GM10248 (cell line): ENCODE results near the gene FBLN7.

Experiments
- CTCF ChIA-PET: fragments of 300-600 bp; sonication (Branson Sonifier 250); formaldehyde crosslinking; extraction: SDS; loops from one replicate; lab custom pipeline; 2021; ENCODE audit warnings: antibody characterized with exemption; lab: Yijun Ruan, JAX
- POLR2A ChIA-PET: fragments of 350-650 bp; sonication (Branson Sonifier 250); formaldehyde crosslinking; extraction: SDS; loops from one replicate; lab custom pipeline; 2020; ENCODE audit warnings: antibody characterized with exemption; lab: Yijun Ruan, JAX
- DNase-seq: peaks from one replicate; pipeline ENCODE4 v3.0.0; 2012; ENCODE audit errors: extremely low spot score
- TF ChIP-seq, protein P1 (sequence below): IDR thresholded peaks from 2 replicates; pipeline ENCODE4 v1.5.1; 2012; ENCODE audit warnings: mild to moderate bottlenecking, low read depth; ENCODE audit errors: extremely low read depth, missing control alignments, control extremely low read depth

The FBLN7 gene

DNA sequence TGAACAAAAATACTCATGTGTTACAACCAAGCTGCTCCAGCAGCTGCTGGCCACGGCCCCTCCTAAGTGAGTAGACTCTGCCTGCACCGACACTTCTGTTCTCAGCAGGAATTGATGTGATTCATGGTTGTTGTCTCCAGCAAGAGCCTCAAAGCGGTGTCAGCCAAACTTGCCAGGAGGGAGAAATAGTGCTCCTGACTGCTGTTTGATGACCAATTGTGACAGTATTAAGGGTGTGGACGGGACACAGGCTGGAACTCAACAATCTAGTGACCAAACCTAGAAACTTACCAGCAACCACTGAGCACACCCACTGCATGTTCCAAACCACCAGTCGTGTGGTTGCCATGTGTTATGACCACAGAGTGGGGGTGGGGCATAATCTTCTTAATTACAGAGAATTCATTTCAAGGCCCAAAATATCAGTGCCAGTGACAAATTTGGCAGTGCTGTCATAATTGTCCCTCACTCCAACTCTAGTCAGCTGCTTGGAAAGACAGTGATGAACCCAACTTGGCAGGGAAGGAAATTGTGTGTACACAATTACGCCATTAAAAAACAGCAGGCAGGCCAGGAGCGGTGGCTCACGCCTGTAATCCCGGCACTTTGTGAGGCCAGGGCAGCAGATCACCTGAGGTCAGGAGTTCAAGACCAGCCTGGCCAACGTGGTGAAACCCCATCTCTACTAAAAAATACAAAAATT lies 30.4 kb downstream of the FBLN7 start:
- TF ChIP-seq, protein P1, sequence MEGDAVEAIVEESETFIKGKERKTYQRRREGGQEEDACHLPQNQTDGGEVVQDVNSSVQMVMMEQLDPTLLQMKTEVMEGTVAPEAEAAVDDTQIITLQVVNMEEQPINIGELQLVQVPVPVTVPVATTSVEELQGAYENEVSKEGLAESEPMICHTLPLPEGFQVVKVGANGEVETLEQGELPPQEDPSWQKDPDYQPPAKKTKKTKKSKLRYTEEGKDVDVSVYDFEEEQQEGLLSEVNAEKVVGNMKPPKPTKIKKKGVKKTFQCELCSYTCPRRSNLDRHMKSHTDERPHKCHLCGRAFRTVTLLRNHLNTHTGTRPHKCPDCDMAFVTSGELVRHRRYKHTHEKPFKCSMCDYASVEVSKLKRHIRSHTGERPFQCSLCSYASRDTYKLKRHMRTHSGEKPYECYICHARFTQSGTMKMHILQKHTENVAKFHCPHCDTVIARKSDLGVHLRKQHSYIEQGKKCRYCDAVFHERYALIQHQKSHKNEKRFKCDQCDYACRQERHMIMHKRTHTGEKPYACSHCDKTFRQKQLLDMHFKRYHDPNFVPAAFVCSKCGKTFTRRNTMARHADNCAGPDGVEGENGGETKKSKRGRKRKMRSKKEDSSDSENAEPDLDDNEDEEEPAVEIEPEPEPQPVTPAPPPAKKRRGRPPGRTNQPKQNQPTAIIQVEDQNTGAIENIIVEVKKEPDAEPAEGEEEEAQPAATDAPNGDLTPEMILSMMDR = no peak
- ChIA-PET CTCF (no interaction called here), POLR2A (no interaction called here)
- no peak for DNase-seq

DNA sequence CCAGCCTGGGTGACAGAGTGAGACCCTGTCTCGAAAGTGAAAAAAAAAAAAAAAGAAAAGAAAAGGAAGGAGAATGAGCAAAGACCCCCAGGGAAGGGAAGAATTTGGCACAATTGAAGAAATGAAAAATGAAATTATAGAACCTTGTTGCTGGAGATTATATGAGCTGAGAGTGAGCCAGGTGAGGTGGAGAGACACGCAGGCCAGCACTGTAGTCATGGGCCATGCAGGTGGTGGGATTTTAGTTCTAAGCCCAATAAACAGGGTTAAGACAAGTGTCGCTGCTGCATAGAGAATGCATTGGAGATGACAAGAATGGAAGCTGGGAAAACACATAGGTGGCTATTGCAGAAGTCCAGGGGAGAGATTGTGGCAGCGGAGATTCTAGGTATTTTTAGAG lies 32.3 kb downstream of the FBLN7 start:
- TF ChIP-seq, protein P1 = no peak
- POLR2A ChIA-PET = no interaction called here
- no peak for DNase-seq
- CTCF ChIA-PET = interaction anchor here (1.1 to 1.3 kb wide), 2 partner anchors 11 to 15 kb away, joined by 3 to 4 read pairs; no protein-coding TSS in a partner anchor

DNA sequence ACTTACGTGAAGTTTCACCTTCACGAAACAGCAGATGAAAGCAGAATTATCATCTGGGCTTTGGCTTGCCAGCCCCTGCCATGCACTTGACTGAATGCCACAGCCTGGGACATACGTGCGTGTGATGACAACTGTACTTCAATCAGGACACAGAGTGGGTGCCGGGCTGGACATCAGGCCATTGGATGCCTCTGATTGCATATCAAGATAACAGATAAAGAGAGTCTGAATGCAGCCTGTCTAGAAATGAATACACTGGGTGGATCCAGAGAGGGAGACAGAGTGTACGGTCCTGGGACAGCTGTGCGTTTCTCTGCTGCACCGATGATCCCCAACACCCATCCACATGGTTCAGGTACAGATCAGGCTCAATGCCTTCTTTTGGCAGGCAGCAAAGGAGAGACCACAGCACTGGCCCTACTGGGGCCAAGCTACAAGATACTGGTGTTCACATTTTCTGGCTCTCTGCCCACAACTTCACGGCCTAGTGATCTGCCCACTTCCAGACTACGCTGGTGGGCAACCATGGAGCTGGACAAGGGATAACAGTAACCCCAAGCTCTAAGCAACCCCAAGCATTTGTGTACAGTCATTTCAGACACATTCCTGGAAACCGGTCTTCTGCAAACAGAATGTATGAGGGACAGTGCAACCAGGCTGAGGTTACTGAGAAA lies 35.6 kb downstream of the FBLN7 start:
- ChIA-PET POLR2A (no interaction called here), CTCF (no interaction called here)

DNA sequence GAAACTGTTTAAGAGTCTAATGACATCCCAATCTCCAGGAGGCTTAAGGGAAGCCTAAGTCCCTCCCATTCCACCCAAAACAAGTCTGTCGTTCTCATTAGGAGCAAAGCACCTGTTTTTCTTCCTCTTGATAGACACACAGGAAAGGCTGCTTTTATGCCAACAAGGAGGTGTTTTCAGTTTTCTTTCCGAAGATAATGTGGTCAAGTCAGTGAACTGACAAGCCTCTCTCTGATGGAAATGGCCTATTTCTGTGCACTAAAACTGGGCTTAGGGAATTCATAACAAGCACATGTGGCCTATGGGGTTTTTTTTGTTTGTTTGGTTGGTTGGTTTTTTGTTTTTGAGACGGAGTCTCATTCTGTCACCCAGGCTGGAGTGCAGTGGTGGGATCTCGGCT lies 36.2 kb downstream of the FBLN7 start:
- ChIA-PET POLR2A (interaction anchor here (0.6 kb wide), 1 partner anchor 119 kb away, joined by 3 read pairs; the partner anchor contains the start of gene TMEM87B), CTCF (no interaction called here)

More for the DNA sequence above, 35.6 kb downstream of the FBLN7 start:
- no peak for DNase-seq
- TF ChIP-seq, protein P1 = no peak

DNA sequence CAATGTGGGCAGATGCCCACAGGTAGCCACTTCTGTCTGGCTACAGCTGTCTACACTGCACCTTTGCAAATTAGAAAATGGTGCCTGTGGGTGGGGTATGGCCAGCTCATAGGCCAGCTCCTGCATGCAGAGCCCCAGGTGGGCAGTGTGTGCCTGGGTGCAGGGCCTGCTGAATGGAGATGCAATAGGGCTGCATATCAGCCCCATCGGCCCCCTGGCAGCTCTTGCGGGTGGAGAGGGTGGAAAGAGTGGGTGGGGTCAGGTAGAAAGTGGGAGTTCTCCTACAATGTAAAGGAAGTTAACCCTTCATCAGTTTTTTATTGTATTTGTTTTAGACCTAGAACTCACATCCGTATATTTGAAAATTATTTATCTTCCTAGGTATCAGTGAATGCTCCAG lies 37.1 kb downstream of the FBLN7 start:
- ChIA-PET POLR2A (no interaction called here), CTCF (no interaction called here)
- TF ChIP-seq, protein P1 = no peak
- DNase-seq = no peak

More for the DNA sequence above, 36.2 kb downstream of the FBLN7 start:
- DNase-seq = no peak
- TF ChIP-seq, protein P1 = no peak

DNA sequence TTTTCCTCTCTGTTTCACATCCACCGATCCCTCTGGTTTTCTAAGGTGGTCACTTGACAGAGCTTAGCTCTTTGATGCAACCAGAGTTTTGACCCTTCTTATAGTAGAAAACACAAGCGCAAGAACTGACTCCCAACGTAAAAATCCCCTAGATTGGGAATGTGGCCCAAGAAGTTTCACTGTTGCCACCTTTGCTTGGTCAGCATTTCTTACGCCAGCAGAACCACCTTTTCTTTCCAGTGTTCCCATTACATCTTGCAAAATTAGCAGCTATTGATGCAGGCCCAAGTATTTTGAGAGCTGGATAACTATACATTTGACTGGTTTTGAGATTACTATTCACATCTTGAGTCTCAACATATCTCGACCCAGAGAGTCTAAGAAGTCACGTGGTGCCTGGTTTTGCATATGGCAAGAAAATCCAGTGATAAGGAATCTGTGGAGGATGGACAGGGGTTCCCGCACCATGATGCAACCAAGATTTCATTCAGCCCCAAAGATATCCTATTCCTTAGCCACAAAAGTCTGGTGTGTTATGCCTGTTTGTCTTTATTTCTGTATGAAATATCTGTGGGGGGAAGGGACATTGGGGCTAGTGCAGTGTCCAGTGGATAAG lies 37.9 kb downstream of the FBLN7 start:
- DNase-seq = no peak
- TF ChIP-seq, protein P1 = no peak
- CTCF ChIA-PET = no interaction called here
- POLR2A ChIA-PET = no interaction called here
